HCT116 (cell line): ENCODE data around the gene LPO. TPM values are rescaled to one million over a fixed set of nuclear protein-coding genes. Genes with fewer than 3 reads are reported as not detected.

Source experiments
- ATAC-seq: fragments of 200-7000 bp; cut with Tn5 transposase; 2 replicates; pipeline ENCODE4 v1.9.1; 2020; ENCODE audit warnings: mild to moderate bottlenecking, moderate library complexity
- BruUV-seq: library from RNA; stranded (reverse); fragments of 400-500 nt; replicated peaks from 2 replicates; lab custom pipeline; 2021; lab: Mats Ljungman, UMichigan
- CTCF ChIA-PET: fragments of 300-600 bp; sonication (Branson Sonifier 250); formaldehyde crosslinking; loops from one replicate; lab custom pipeline; 2021; ENCODE audit warnings: antibody characterized with exemption; lab: Charles Lee
- POLR2A ChIA-PET: fragments of 300-600, 350-600 bp; sonication (Branson Sonifier 250); formaldehyde crosslinking; loops from one replicate; lab custom pipeline; 2021; ENCODE audit warnings: antibody characterized with exemption; lab: Charles Lee
- RAD21 ChIA-PET, 2 experiments: fragments of 300-600 bp; sonication (Branson Sonifier 250); formaldehyde crosslinking; loops; one replicate each; lab custom pipeline; 2023; ENCODE audit warnings: low total read pairs in 2 of 2; ENCODE audit not compliant: uncharacterized antibody in 2 of 2, unreplicated experiment in 2 of 2, low non-redundant PET in 1 of 2; lab: Charles Lee
- DNase-seq: peaks from one replicate; pipeline ENCODE4 v3.0.0-alpha.2; 2010; ENCODE audit warnings: low read depth, low spot score
- H2AFZ ChIP-seq: fragments of 200-600 bp; shearing (Covaris generic), sonication (generic); 2 replicates; pipeline ENCODE4 v1.6.1; 2017; ENCODE audit warnings: low read depth, mixed run types, mixed read lengths, antibody characterized with exemption, low read length; ENCODE audit not compliant: poor library complexity, severe bottlenecking
- H3K27ac ChIP-seq: 2 replicates; pipeline ENCODE4 v1.5.1; 2012; ENCODE audit warnings: low read depth, low read length
- H3K27me3 ChIP-seq: fragments of 200-600 bp; sonication (generic); 2 replicates; pipeline ENCODE4 v1.6.1; 2016; ENCODE audit warnings: mixed run types, low read length, mixed read lengths; ENCODE audit not compliant: insufficient read depth
- H3K36me3 ChIP-seq, 2 experiments: fragments of 200-500 bp in 1 of 2; fragments of 200-600 bp in 1 of 2; sonication (Bioruptor generic) in 1 of 2; sonication (generic) in 1 of 2; 2 replicates each; pipeline versions ENCODE4 v1.5.1 to v1.6.1; 2014 to 2016; ENCODE audit warnings: low read length in 2 of 2, inconsistent platforms in 1 of 2, mixed read lengths in 1 of 2, mixed run types in 1 of 2; ENCODE audit not compliant: insufficient read depth in 2 of 2, control insufficient read depth in 1 of 2
- H3K4me1 ChIP-seq, 2 experiments: fragments of 200-600 bp in 1 of 2; sonication (generic) in 1 of 2; 2 replicates each; pipeline versions ENCODE4 v1.5.1 to v1.6.1; 2012 to 2017; ENCODE audit warnings: low read length in 2 of 2, inconsistent platforms in 1 of 2, mild to moderate bottlenecking in 1 of 2, mixed read lengths in 1 of 2, mixed run types in 1 of 2, moderate library complexity in 1 of 2; ENCODE audit not compliant: insufficient read depth in 2 of 2, control insufficient read depth in 1 of 2
- H3K4me2 ChIP-seq: fragments of 200-600 bp; sonication (generic); 2 replicates; pipeline ENCODE4 v1.6.1; 2017; ENCODE audit warnings: mixed run types, low read length, mixed read lengths
- H3K4me3 ChIP-seq, 2 experiments: fragments of 200-600 bp in 1 of 2; sonication (generic) in 1 of 2; replicated peaks in 1 of 2; 2 replicates each; pipeline ENCODE4 v1.5.1; 2011 to 2016; ENCODE audit warnings: low read length in 2 of 2, control low read depth in 1 of 2, low read depth in 1 of 2, mild to moderate bottlenecking in 1 of 2, mixed read lengths in 1 of 2, mixed run types in 1 of 2
- H3K79me2 ChIP-seq: fragments of 200-600 bp; sonication (generic); 2 replicates; pipeline ENCODE4 v1.6.1; 2017; ENCODE audit warnings: mild to moderate bottlenecking, mixed run types, low read length, moderate library complexity, mixed read lengths; ENCODE audit not compliant: insufficient read depth
- H3K9ac ChIP-seq: fragments of 200-600 bp; sonication (generic); 2 replicates; pipeline ENCODE4 v1.6.1; 2016; ENCODE audit warnings: low read length, mixed read lengths
- H3K9me2 ChIP-seq: fragments of 200-600 bp; sonication (generic), shearing (Covaris generic); 2 replicates; pipeline ENCODE4 v1.6.1; 2017; ENCODE audit warnings: mixed run types, mild to moderate bottlenecking, moderate library complexity; ENCODE audit not compliant: insufficient read depth
- H3K9me3 ChIP-seq, 2 experiments: fragments of 200-500 bp in 1 of 2; fragments of 200-600 bp in 1 of 2; sonication (Bioruptor generic) in 1 of 2; sonication (generic) in 1 of 2; 2 replicates each; pipeline ENCODE4 v1.6.1; 2014 to 2017; ENCODE audit warnings: low read length in 2 of 2, mixed read lengths in 2 of 2, inconsistent platforms in 1 of 2, low read depth in 1 of 2, mild to moderate bottlenecking in 1 of 2, mixed run types in 1 of 2, moderate library complexity in 1 of 2; ENCODE audit not compliant: control insufficient read depth in 1 of 2, insufficient read depth in 1 of 2
- H4K20me1 ChIP-seq: fragments of 200-600 bp; sonication (generic), shearing (Covaris generic); 2 replicates; pipeline ENCODE4 v1.6.1; 2017; ENCODE audit warnings: mixed run types, mild to moderate bottlenecking, moderate library complexity; ENCODE audit not compliant: insufficient read depth
- ATF3 ChIP-seq: IDR thresholded peaks from 2 replicates; pipeline ENCODE4 v1.6.1; 2012
- CBX3 ChIP-seq: IDR thresholded peaks from 2 replicates; pipeline ENCODE4 v1.6.1; 2012; ENCODE audit warnings: low read depth
- EGR1 ChIP-seq: IDR thresholded peaks from 2 replicates; pipeline ENCODE4 v1.6.1; 2012; ENCODE audit warnings: low read depth
- ELF1 ChIP-seq: IDR thresholded peaks from 2 replicates; pipeline ENCODE4 v1.6.1; 2012; ENCODE audit warnings: low read depth, borderline replicate concordance
- FOSL1 ChIP-seq: IDR thresholded peaks from 2 replicates; pipeline ENCODE4 v1.6.1; 2012; ENCODE audit warnings: low read depth
- MAX ChIP-seq: IDR thresholded peaks from 2 replicates; pipeline ENCODE4 v1.6.1; 2012
- POLR2AphosphoS5 ChIP-seq: IDR thresholded peaks from 2 replicates; pipeline ENCODE4 v1.6.1; 2011; ENCODE audit warnings: mild to moderate bottlenecking, low read depth, low read length, moderate library complexity
- RAD21 ChIP-seq: IDR thresholded peaks from 2 replicates; pipeline ENCODE4 v1.6.1; 2012; ENCODE audit warnings: low read depth, mild to moderate bottlenecking
- SP1 ChIP-seq: IDR thresholded peaks from 2 replicates; pipeline ENCODE4 v1.6.1; 2012; ENCODE audit warnings: low read depth
- SRF ChIP-seq: IDR thresholded peaks from 2 replicates; pipeline ENCODE4 v1.6.1; 2012; ENCODE audit warnings: low read depth
- TCF7L2 ChIP-seq: IDR thresholded peaks from 2 replicates; pipeline ENCODE4 v1.7.0; 2011; ENCODE audit warnings: borderline replicate concordance, inconsistent platforms; ENCODE audit not compliant: insufficient read depth, insufficient read length; ENCODE audit errors: extremely low read depth
- YY1 ChIP-seq: IDR thresholded peaks from 2 replicates; pipeline ENCODE4 v1.6.1; 2011; ENCODE audit warnings: low read length, low read depth, moderate library complexity, mild to moderate bottlenecking; ENCODE audit not compliant: insufficient replicate concordance; ENCODE audit errors: extremely low read depth
- ZFX ChIP-seq: fragments of 450-650 bp; IDR thresholded peaks from 2 replicates; pipeline ENCODE4 v1.6.1; 2017
- ZNF274 ChIP-seq: fragments of 200-500 bp; sonication (Bioruptor generic); IDR thresholded peaks from 2 replicates; pipeline ENCODE4 v1.6.1; 2014; ENCODE audit warnings: mild to moderate bottlenecking, low read depth, low read length, inconsistent platforms
- intact Hi-C: fragments of 100-400 bp; cut with micrococcal nuclease; formaldehyde crosslinking; loops from 2 replicates; pipeline ENCODE4 v1.10.0; 2022
- total RNA-seq: library from RNA; stranded (reverse); gene quantifications from one replicate; pipeline ENCODE4 v1.2.1, GENCODE V29; 2021; ENCODE audit not compliant: unreplicated experiment

The LPO gene
- total RNA-seq, 1 experiment from 2014 or later, result not detected

- Histone ChIP-seq H3K4me1 (peaks cover 0 to 7% of the 10 kb centered on the region in 2 experiments; a peak in 1 of 4 replicates), H3K4me2 (no peak overlapping the region)
- TF ChIP-seq MAX, result no peak
- TF ChIP-seq, all 23 proteins: peak for 0
- Histone ChIP-seq H3K9me3 (no peaks in the 10 kb centered on the region), H3K27me3 (no peaks in the 10 kb centered on the region), H3K79me2 (no peaks in the 10 kb centered on the region), H3K9ac (no peak overlapping the region), H2AFZ (no peak overlapping the region), H3K36me3 (no peaks in the 10 kb centered on the region), H4K20me1 (no peaks in the 10 kb centered on the region), H3K4me3 (no peak overlapping the region), H3K27ac (no peak overlapping the region), H3K9me2 (no peaks in the 10 kb centered on the region)
- POLR2A ChIA-PET, result no interaction called here
- DNase-seq (no peak), ATAC-seq (no peak)
- RAD21 ChIA-PET, result no interaction called here
- CTCF ChIA-PET, result interaction anchor here (1.2 to 1.7 kb wide), 3 partner anchors 10 to 25 kb away, joined by 3 to 5 read pairs (median 4); no protein-coding TSS in a partner anchor
- intact Hi-C loops, result no loop called here
- BruUV-seq, result no TSS peak
Measured at GRCh38 chr17:58275417-58275816, 37.0 kb downstream of the LPO start.

- Histone ChIP-seq H3K9ac (no peak overlapping the region), H3K4me3 (no peak overlapping the region), H3K27me3 (no peaks in the 10 kb centered on the region), H2AFZ (no peak overlapping the region), H3K9me3 (no peaks in the 10 kb centered on the region), H3K4me2 (no peak overlapping the region), H3K27ac (no peak overlapping the region), H3K36me3 (no peaks in the 10 kb centered on the region), H3K9me2 (no peaks in the 10 kb centered on the region), H3K4me1 (peaks cover 0 to 3% of the 10 kb centered on the region in 2 experiments; a peak in 1 of 4 replicates), H4K20me1 (no peaks in the 10 kb centered on the region), H3K79me2 (no peaks in the 10 kb centered on the region)
- no peak for TF ChIP-seq SRF
- no peak for TF ChIP-seq YY1
- no peak for TF ChIP-seq POLR2AphosphoS5
- TF ChIP-seq SP1, result no peak
- TF ChIP-seq EGR1, result no peak
- no peak for TF ChIP-seq ATF3
- no peak for TF ChIP-seq ELF1
- no peak for TF ChIP-seq FOSL1
- no peak for TF ChIP-seq CBX3
- no peak for TF ChIP-seq RAD21
- TF ChIP-seq ZFX, result no peak
- TF ChIP-seq MAX, result no peak
- no peak for TF ChIP-seq ZNF274
- no peak for TF ChIP-seq TCF7L2
- ChIA-PET CTCF (interaction anchor here (1.2 to 1.7 kb wide), 3 partner anchors 9 to 26 kb away, joined by 3 to 5 read pairs (median 4); no protein-coding TSS in a partner anchor), POLR2A (no interaction called here), RAD21 (no interaction called here)
- no TSS peak for BruUV-seq
- no peak for ATAC-seq
- intact Hi-C loops, result no loop called here
- DNase-seq, result no peak
Measured at GRCh38 chr17:58276423-58276822, 38.0 kb downstream of the LPO start.
